Type B pancreatic cell (in vitro differentiated cells): ENCODE measurements around the gene BRD1. TPM values are rescaled to one million over a fixed set of nuclear protein-coding genes. Genes with fewer than 3 reads are reported as not detected.
A peak's percentile ranks its signal among the peaks of the same experiment; 100 is the strongest.

Experiments used
- DNase-seq: peaks from one replicate; pipeline ENCODE4 v3.0.0; 2021; ENCODE audit warnings: mixed read lengths; ENCODE audit not compliant: unreplicated experiment; ENCODE audit errors: extremely low spot score
- H3K27ac Mint-ChIP-seq: 2 replicates; pipeline ENCODE4 v1.8.0; 2021; ENCODE audit warnings: mild to moderate bottlenecking, mixed read lengths
- H3K27me3 Mint-ChIP-seq: 2 replicates; pipeline ENCODE4 v1.8.0; 2021; ENCODE audit warnings: mixed read lengths
- H3K36me3 Mint-ChIP-seq: 2 replicates; pipeline ENCODE4 v1.8.0; 2021; ENCODE audit warnings: mixed read lengths
- H3K4me1 Mint-ChIP-seq: one replicate; pipeline ENCODE4 v1.8.0; 2021; ENCODE audit warnings: mixed read lengths; ENCODE audit not compliant: unreplicated experiment
- H3K4me3 Mint-ChIP-seq: 2 replicates; pipeline ENCODE4 v1.8.0; 2021; ENCODE audit warnings: mild to moderate bottlenecking, mixed read lengths
- H3K9me3 Mint-ChIP-seq: 2 replicates; pipeline ENCODE4 v1.8.0; 2021; ENCODE audit warnings: mixed read lengths
- total RNA-seq: library from RNA; stranded (reverse); gene quantifications from 2 replicates; pipeline ENCODE4 v1.2.1, GENCODE V29; 2021; ENCODE audit warnings: low replicate concordance
- TF ChIP-seq, protein P1 (sequence below): fragments of 200-600 bp; sonication (generic); conservative IDR thresholded peaks from 2 replicates; pipeline ENCODE4 v1.5.0; 2021; ENCODE audit warnings: antibody characterized with exemption, mild to moderate bottlenecking

The BRD1 gene
- total RNA-seq, 1 donor from 2014 or later, result 53.0 TPM

DNA sequence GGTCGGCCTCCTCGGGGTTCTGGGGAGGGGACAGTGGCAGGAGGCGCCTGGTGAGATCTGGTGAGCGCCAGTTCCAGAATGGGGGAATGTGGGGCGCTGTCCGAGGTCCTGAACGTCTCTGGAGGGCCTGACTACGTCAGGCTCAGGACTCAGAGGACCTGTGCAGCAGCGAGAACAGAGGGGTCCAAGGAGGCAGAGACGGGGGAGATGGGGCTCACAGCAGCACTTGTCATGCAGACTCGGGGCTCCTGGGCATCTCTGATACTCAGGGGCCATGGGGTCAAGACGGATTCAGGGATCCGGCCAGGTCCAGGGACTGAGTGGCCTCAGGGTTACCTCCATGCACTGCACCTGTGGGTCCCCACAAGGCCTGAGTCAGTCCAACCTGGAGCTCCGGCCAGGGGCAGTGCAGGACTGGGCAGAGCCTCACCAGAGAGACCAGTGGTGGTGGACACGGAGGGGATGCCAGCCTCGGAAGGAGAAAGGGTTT is 92.2 kb downstream of the BRD1 start:
- H3K27me3 Mint-ChIP-seq, result peaks cover 38% of the 10 kb centered on the region
- TF ChIP-seq, protein P1, sequence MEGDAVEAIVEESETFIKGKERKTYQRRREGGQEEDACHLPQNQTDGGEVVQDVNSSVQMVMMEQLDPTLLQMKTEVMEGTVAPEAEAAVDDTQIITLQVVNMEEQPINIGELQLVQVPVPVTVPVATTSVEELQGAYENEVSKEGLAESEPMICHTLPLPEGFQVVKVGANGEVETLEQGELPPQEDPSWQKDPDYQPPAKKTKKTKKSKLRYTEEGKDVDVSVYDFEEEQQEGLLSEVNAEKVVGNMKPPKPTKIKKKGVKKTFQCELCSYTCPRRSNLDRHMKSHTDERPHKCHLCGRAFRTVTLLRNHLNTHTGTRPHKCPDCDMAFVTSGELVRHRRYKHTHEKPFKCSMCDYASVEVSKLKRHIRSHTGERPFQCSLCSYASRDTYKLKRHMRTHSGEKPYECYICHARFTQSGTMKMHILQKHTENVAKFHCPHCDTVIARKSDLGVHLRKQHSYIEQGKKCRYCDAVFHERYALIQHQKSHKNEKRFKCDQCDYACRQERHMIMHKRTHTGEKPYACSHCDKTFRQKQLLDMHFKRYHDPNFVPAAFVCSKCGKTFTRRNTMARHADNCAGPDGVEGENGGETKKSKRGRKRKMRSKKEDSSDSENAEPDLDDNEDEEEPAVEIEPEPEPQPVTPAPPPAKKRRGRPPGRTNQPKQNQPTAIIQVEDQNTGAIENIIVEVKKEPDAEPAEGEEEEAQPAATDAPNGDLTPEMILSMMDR, result no peak
- peaks cover 4% of the 10 kb centered on the region for H3K9me3 Mint-ChIP-seq
- H3K4me1 Mint-ChIP-seq, result no peaks in the 10 kb centered on the region
- DNase-seq, result peak; percentile 70
- H3K36me3 Mint-ChIP-seq, result no peaks in the 10 kb centered on the region
- H3K4me3 Mint-ChIP-seq, result no peak overlapping the region
- H3K27ac Mint-ChIP-seq, result no peak overlapping the region

DNA sequence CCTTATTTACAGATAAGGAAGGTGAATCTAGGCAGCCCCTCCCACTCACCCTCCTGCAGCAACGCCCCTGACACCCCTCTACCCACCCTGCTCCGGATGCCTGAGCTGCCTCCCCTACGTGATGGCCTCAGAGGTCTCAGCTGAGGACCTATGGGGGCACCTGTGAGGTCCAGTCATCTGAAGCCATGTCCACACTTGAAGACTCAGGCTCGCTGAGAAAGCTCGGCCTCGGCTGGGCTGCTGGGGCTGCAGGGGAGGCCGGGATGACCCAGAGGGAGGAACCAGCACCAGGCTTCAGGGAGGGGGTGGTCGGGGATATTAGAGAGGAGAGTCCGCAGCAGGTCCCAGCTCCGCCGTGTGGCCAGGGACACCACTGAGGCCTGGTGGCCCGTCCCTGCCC is 92.8 kb downstream of the BRD1 start:
- H3K27ac Mint-ChIP-seq, result no peak overlapping the region
- H3K36me3 Mint-ChIP-seq, result no peaks in the 10 kb centered on the region
- H3K9me3 Mint-ChIP-seq, result peaks cover 4% of the 10 kb centered on the region
- TF ChIP-seq, protein P1, result no peak
- DNase-seq, result peak; percentile 48
- H3K27me3 Mint-ChIP-seq, result peaks cover 41% of the 10 kb centered on the region
- no peak overlapping the region for H3K4me3 Mint-ChIP-seq
- no peaks in the 10 kb centered on the region for H3K4me1 Mint-ChIP-seq

DNA sequence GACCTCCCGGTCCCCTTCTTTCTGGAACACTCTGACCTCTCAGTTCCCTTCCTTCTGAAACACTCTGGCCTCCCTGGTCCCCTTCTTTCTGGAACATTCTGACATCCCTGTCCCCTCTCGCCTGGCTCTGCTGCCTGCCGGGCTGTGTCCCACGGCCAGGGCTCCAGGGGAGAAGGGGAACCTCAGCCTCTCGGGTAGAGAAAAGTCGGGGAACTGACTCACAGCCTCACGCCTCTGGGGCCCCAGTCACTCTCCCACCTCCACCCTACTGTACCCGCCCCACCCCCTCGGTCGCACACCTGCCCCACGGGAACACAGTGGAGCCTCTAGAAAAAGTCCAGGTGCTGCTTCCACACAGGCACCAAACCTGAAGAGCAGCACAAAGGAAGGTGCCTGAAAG is 93.3 kb downstream of the BRD1 start:
- Mint-ChIP-seq H3K27me3 (peaks cover 45% of the 10 kb centered on the region), H3K36me3 (no peaks in the 10 kb centered on the region), H3K27ac (no peak overlapping the region), H3K9me3 (peaks cover 4% of the 10 kb centered on the region), H3K4me1 (no peaks in the 10 kb centered on the region), H3K4me3 (no peak overlapping the region)
- TF ChIP-seq, protein P1, result no peak
- DNase-seq, result no peak

DNA sequence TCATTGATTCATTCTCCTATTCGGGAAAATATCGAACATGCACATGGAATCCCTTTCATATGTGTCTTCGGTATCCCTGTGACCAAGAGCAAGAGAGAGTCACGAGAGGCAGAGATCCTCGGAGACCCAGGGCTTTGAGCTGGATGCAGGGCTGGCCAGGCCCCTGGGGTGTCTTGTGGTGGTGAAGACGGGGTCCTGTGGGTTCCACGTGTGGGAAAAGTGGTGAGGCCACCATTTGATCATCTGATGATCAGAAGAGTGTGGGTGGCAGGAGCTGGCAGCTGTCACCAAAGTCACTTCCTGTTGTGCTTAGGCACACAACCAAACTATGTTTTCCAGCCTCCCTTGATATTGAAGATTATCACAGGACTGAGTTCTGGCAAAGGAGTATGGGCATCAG is 94.0 kb downstream of the BRD1 start:
- no peak overlapping the region for H3K27ac Mint-ChIP-seq
- H3K4me3 Mint-ChIP-seq, result no peak overlapping the region
- H3K4me1 Mint-ChIP-seq, result no peaks in the 10 kb centered on the region
- H3K9me3 Mint-ChIP-seq, result peaks cover 4% of the 10 kb centered on the region
- DNase-seq, result peak; percentile 43
- H3K27me3 Mint-ChIP-seq, result peaks cover 50% of the 10 kb centered on the region
- no peaks in the 10 kb centered on the region for H3K36me3 Mint-ChIP-seq
- TF ChIP-seq, protein P1, result no peak

DNA sequence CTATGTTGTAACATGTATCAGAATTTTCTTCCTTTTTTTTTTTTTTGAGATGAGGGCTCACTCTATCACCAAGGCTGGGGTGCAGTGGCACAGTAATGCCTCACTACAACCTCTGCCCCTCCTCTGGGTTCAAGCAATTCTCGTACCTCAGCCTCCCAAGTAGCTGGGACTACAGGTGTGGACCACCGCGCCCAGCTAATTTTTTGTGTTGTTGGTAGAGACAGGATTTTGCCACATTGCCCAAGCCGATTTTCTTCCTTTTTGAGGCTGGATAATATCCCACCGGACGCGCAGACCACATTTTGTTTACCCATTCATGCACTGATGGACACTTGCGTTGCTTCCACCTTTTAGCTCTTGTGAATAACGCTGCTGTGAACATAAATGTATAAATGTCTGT is 97.0 kb downstream of the BRD1 start:
- H3K27me3 Mint-ChIP-seq, result peaks cover 70% of the 10 kb centered on the region
- no peak overlapping the region for H3K27ac Mint-ChIP-seq
- H3K4me3 Mint-ChIP-seq, result no peak overlapping the region
- peak; percentile 8 for DNase-seq
- TF ChIP-seq, protein P1, result no peak
- peaks cover 4% of the 10 kb centered on the region for H3K9me3 Mint-ChIP-seq
- H3K4me1 Mint-ChIP-seq, result no peaks in the 10 kb centered on the region
- H3K36me3 Mint-ChIP-seq, result no peaks in the 10 kb centered on the region
